ENCODE results near the gene MAGEL2. TPM values are rescaled to one million over a fixed set of nuclear protein-coding genes. Genes with fewer than 3 reads are reported as not detected.

The MAGEL2 gene
- total and polyA plus RNA-seq, 2 experiments from 2014 or later: 4.8 to 10.1 TPM

- Histone ChIP-seq H3K9me2 (ENCODE audit: insufficient read depth) (no peaks in the 10 kb centered on the region), H3K27ac (ENCODE audit: low read depth) (no peak overlapping the region), H4K20me1 (replicated peaks; ENCODE audit: insufficient read depth) (no peaks in the 10 kb centered on the region), H3K79me2 (replicated peaks; ENCODE audit: insufficient read depth) (no peaks in the 10 kb centered on the region), H3K36me3 (ENCODE audit: insufficient read depth) (no peaks in the 10 kb centered on the region), H3K4me2 (peak overlapping the region; percentile 81), H3K4me3 (peak overlapping the region; percentile 65), H3F3A (replicated peaks; ENCODE audit: low read depth) (no peaks in the 10 kb centered on the region), H3K27me3 (ENCODE audit: insufficient read depth) (peaks cover 18% of the 10 kb centered on the region), H2AFZ (no peak overlapping the region), H3K4me1 (ENCODE audit: insufficient read depth) (peaks cover 15% of the 10 kb centered on the region; the same call in 1 of the 2 replicates)
- H3K9me3 Mint-ChIP-seq: peaks cover 73% of the 10 kb centered on the region
- H3K36me3 Mint-ChIP-seq (ENCODE audit: low read depth): peaks cover 6% of the 10 kb centered on the region; the same call in 1 of the 3 replicates
- peaks cover 19% of the 10 kb centered on the region for H3K27me3 Mint-ChIP-seq (ENCODE audit: insufficient read depth, low read depth, poor library complexity)
- H3K4me3 Mint-ChIP-seq: peak overlapping the region; percentile 56
- TF ChIP-seq EZH2phosphoT487 (IDR thresholded peaks at IDR 0.05; ENCODE audit: unreplicated experiment) (no peak), CTCF (conservative IDR thresholded peaks at IDR 0.05; ENCODE audit: low read depth in 2 of 2) (peak; percentile 60 to 73), EZH2 (IDR thresholded peaks at IDR 0.05; ENCODE audit: low read depth, unreplicated experiment) (no peak), ZNF331 (CRISPR knock-in tag; IDR thresholded peaks at IDR 0.05; ENCODE audit: low read depth) (no peak)
- peak; percentile 65 for ATAC-seq
- peak; percentile 84 for DNase-seq (ENCODE audit: low spot score)
- H3K4me1 Mint-ChIP-seq: peaks cover 12% of the 10 kb centered on the region; the same call in 2 of the 3 replicates
- H3K27ac Mint-ChIP-seq: no peak overlapping the region
Observed at GRCh38 chr15:23645371-23646164, 2.1 kb downstream of the MAGEL2 start.

- Mint-ChIP-seq H3K27ac (no peak overlapping the region), H3K36me3 (ENCODE audit: low read depth) (peaks cover 6% of the 10 kb centered on the region; the same call in 1 of the 3 replicates), H3K9me3 (peaks cover 68% of the 10 kb centered on the region), H3K4me1 (peaks cover 12% of the 10 kb centered on the region; the same call in 2 of the 3 replicates), H3K4me3 (peak overlapping the region; percentile 53; the same call in 2 of the 3 replicates), H3K27me3 (ENCODE audit: insufficient read depth, low read depth, poor library complexity) (peaks cover 19% of the 10 kb centered on the region)
- Histone ChIP-seq H2AFZ (no peak overlapping the region), H3K9me2 (ENCODE audit: insufficient read depth) (no peaks in the 10 kb centered on the region), H3K79me2 (replicated peaks; ENCODE audit: insufficient read depth) (no peaks in the 10 kb centered on the region), H3K4me3 (no peak overlapping the region), H3K4me2 (no peak overlapping the region), H3K27ac (ENCODE audit: low read depth) (no peak overlapping the region), H3K36me3 (ENCODE audit: insufficient read depth) (no peaks in the 10 kb centered on the region), H3K4me1 (ENCODE audit: insufficient read depth) (peaks cover 15% of the 10 kb centered on the region; the same call in 1 of the 2 replicates), H3F3A (replicated peaks; ENCODE audit: low read depth) (no peaks in the 10 kb centered on the region), H3K27me3 (ENCODE audit: insufficient read depth) (peaks cover 18% of the 10 kb centered on the region), H4K20me1 (replicated peaks; ENCODE audit: insufficient read depth) (no peaks in the 10 kb centered on the region)
- no peak for ATAC-seq
- DNase-seq (ENCODE audit: low spot score): no peak
- TF ChIP-seq CTCF (conservative IDR thresholded peaks at IDR 0.05; ENCODE audit: low read depth in 2 of 2) (no peak), POLR2AphosphoS5 (IDR thresholded peaks at IDR 0.05; ENCODE audit: low read depth) (no peak), ETS1 (IDR thresholded peaks at IDR 0.05) (no peak), ZNF114 (CRISPR knock-in tag; IDR thresholded peaks at IDR 0.05) (no peak), CREB1 (CRISPR knock-in tag; IDR thresholded peaks at IDR 0.05; ENCODE audit: low read depth) (no peak), REST (IDR thresholded peaks at IDR 0.05; ENCODE audit: unreplicated experiment) (no peak)
Observed at GRCh38 chr15:23644829-23645228, 2.8 kb downstream of the MAGEL2 start.
